Adrenal gland (tissue), 12 donors: Measurements from ENCODE around the gene LGALS8. TPM values are rescaled to one million over a fixed set of nuclear protein-coding genes. Genes with fewer than 3 reads are reported as not detected.

Source experiments
- DNase-seq, 7 donors: peaks; one replicate each; pipeline ENCODE4 v3.0.0-alpha.2; 2019 to 2020
- H3K27ac ChIP-seq, 5 donors: fragments of 200-600 bp; sonication (generic) in 4 of 5; 1 replicate in 3 of 5; 2 replicates in 2 of 5; pipeline versions ENCODE4 v1.5.1 to v1.8.0; 2016 to 2020; ENCODE audit warnings: mild to moderate bottlenecking in 1 of 5
- H3K27me3 ChIP-seq: fragments of 200-600 bp; 2 replicates; pipeline ENCODE4 v1.8.0; 2021
- H3K36me3 ChIP-seq, 2 donors: fragments of 200-600 bp; replicated peaks in 1 of 2; 1 replicate in 1 of 2; 2 replicates in 1 of 2; pipeline versions ENCODE4 v1.5.1 to v1.8.0; 2018 to 2022
- H3K4me1 ChIP-seq, 2 donors: fragments of 200-600 bp; replicated peaks in 1 of 2; 1 replicate in 1 of 2; 2 replicates in 1 of 2; pipeline versions ENCODE4 v1.5.1 to v1.8.0; 2018 to 2021
- H3K4me3 ChIP-seq, 4 donors: fragments of 200-600 bp; sonication (generic) in 3 of 4; one replicate each; pipeline ENCODE4 v1.5.1; 2016 to 2018
- H3K9me3 ChIP-seq, 3 donors: fragments of 200-600 bp; sonication (generic) in 1 of 3; replicated peaks in 1 of 3; 1 replicate in 2 of 3; 2 replicates in 1 of 3; pipeline versions ENCODE4 v1.5.1 to v1.8.0; 2016 to 2021
- CTCF ChIP-seq, 6 experiments: fragments of 450-650 bp in 4 of 6; fragments of 200-600 bp in 2 of 6; sonication (generic) in 1 of 6; IDR thresholded peaks; 1 replicate in 5 of 6; 2 replicates in 1 of 6; pipeline versions ENCODE4 v1.5.1 to v1.8.0; 2016 to 2021; ENCODE audit warnings: antibody characterized with exemption in 6 of 6, mild to moderate bottlenecking in 2 of 6, moderate library complexity in 1 of 6
- POLR2A ChIP-seq, 2 donors: fragments of 450-650 bp; IDR thresholded peaks; one replicate each; pipeline ENCODE4 v1.6.1; 2017; ENCODE audit warnings: antibody characterized with exemption in 2 of 2, mild to moderate bottlenecking in 2 of 2, moderate library complexity in 1 of 2
- WGBS, 4 donors: extraction: QIAGEN DNeasy Blood & Tissue Kit in 2 of 4; methylation state at CpG; one replicate each; pipeline versions ENCODE4 v1.1.5 to v1.1.7; 2013 to 2017; 5-methylcytosine and 5-hydroxymethylcytosine counted together
- intact Hi-C, 2 donors: fragments of 100-400 bp; cut with DNase I; formaldehyde crosslinking; loops; one replicate each; pipeline versions ENCODE4 v1.14.1 to v1.15.0; 2022 to 2023
- polyA plus RNA-seq, 3 donors: library from polyadenylated mRNA; stranded (reverse); fragments of 200-250 nt in 2 of 3; fragments of 350-450 nt in 1 of 3; fragmentation: Illumina TruSeq in 1 of 3; extraction: RNeasy Lipid Tissue Mini Kit (QIAGEN cat#74804) in 1 of 3; gene quantifications; one replicate each; pipeline ENCODE4 v1.2.3, GENCODE V29; 2013 to 2014
- total RNA-seq, 9 donors: library from RNA; depleted of rRNA in 4 of 9; stranded (reverse); fragments of >200 nt in 4 of 9; fragments of 120-200 nt in 1 of 9; fragmentation: NEBNext Ultra II Directional in 1 of 9; extraction: Animal tissue kit (Norgen Biotek cat#: 25700) in 1 of 9; gene quantifications; one replicate each; pipeline versions ENCODE4 v1.1.0 to v1.2.4, GENCODE V29; 2013 to 2023
- donor health status: healthy with polysubstance abuse.
- donor health status: Bipolar disorder and iron deficiency.
- donor health status: DM: yes; HTN: yes; CAD: no.
- donor health status: DM: no; HTN: no; CAD: no.
- donor health status: DM: no; HTN: no; CAD: no.
- donor health status: DM: yes; HTN: yes; CAD: no.

Gene LGALS8
- total and polyA plus RNA-seq, 12 donors: 23.2 to 100 (median 54.6) TPM

GRCh38 chr1:236561976-236562375 is 38.2 kb downstream of the LGALS8 start:
- H3K4me1 ChIP-seq: no peaks in the 10 kb centered on the region
- H3K27ac ChIP-seq: no peak overlapping the region
- no peak overlapping the region for H3K4me3 ChIP-seq
- no peak for DNase-seq
- WGBS, 4 donors: 69 to 96% (median 90%) methylated on average over 2 of the region's 2 CpGs
- TF ChIP-seq CTCF (IDR thresholded peaks at IDR 0.05) (no peak), POLR2A (IDR thresholded peaks at IDR 0.05) (no peak)
- intact Hi-C loops: no loop called here
- H3K27me3 ChIP-seq: no peaks in the 10 kb centered on the region
- H3K9me3 ChIP-seq: no peaks in the 10 kb centered on the region
- H3K36me3 ChIP-seq: peaks cover 0 to 83% of the 10 kb centered on the region in 2 donors

GRCh38 chr1:236565530-236565929 is 41.7 kb downstream of the LGALS8 start:
- H3K27ac ChIP-seq: no peak overlapping the region
- no peak for TF ChIP-seq CTCF (IDR thresholded peaks at IDR 0.05)
- no peak for TF ChIP-seq POLR2A (IDR thresholded peaks at IDR 0.05)
- H3K4me1 ChIP-seq: no peaks in the 10 kb centered on the region
- H3K9me3 ChIP-seq: no peaks in the 10 kb centered on the region
- WGBS, 4 donors: 94 to 97% (median 94%) methylated on average over 5 of the region's 5 CpGs
- no peak overlapping the region for H3K4me3 ChIP-seq
- peaks cover 0 to 77% of the 10 kb centered on the region in 2 donors for H3K36me3 ChIP-seq
- intact Hi-C loops: no loop called here
- no peak for DNase-seq
- H3K27me3 ChIP-seq: no peaks in the 10 kb centered on the region

- peaks cover 0 to 86% of the 10 kb centered on the region in 2 donors for H3K36me3 ChIP-seq
- 82 to 88% (median 86%) methylated on average over 2 of the region's 2 CpGs for WGBS, 4 donors
Observed at GRCh38 chr1:236568285-236568894, 44.6 kb downstream of the LGALS8 start.

GRCh38 chr1:236575523-236575922 is 51.7 kb downstream of the LGALS8 start:
- H3K4me1 ChIP-seq: no peaks in the 10 kb centered on the region
- H3K27ac ChIP-seq: no peak overlapping the region
- DNase-seq: no peak
- H3K9me3 ChIP-seq: no peaks in the 10 kb centered on the region
- no peak for TF ChIP-seq CTCF (IDR thresholded peaks at IDR 0.05)
- no peak for TF ChIP-seq POLR2A (IDR thresholded peaks at IDR 0.05)
- peaks cover 0 to 55% of the 10 kb centered on the region in 2 donors for H3K36me3 ChIP-seq
- no peak overlapping the region for H3K4me3 ChIP-seq
- intact Hi-C loops: no loop called here
- no peaks in the 10 kb centered on the region for H3K27me3 ChIP-seq
- 86 to 94% (median 90%) methylated on average over 3 of the region's 3 CpGs for WGBS, 4 donors

More at GRCh38 chr1:236568285-236568894, 44.6 kb downstream of the LGALS8 start:
- no peak for TF ChIP-seq CTCF (IDR thresholded peaks at IDR 0.05)
- no peak for TF ChIP-seq POLR2A (IDR thresholded peaks at IDR 0.05)
- Histone ChIP-seq H3K4me3 (no peak overlapping the region), H3K27ac (no peak overlapping the region), H3K27me3 (no peaks in the 10 kb centered on the region), H3K9me3 (no peaks in the 10 kb centered on the region), H3K4me1 (no peaks in the 10 kb centered on the region)
- no peak for DNase-seq
- intact Hi-C loops: no loop called here
